GM18507 (cell line): ENCODE results near the gene SUPT5H.

Experiments
- DNase-seq: peaks from one replicate; pipeline ENCODE4 v3.0.0; 2011; ENCODE audit warnings: low read depth; ENCODE audit not compliant: insufficient read length; ENCODE audit errors: extremely low spot score
- FAIRE-seq: peaks from 2 replicates; lab custom pipeline; 2011; peaks lifted over from hg19 to GRCh38; lab: Jason Lieb, UNC

Gene SUPT5H

GRCh38 chr19:39445196-39446111 is at the start of gene SUPT5H:
Gene SUPT5H (plus strand): TSS chr19:39445582. CDS start chr19:39445891, 309 bp downstream.
- peak; percentile 96 for FAIRE-seq
- peak; percentile 98 for DNase-seq

DNA sequence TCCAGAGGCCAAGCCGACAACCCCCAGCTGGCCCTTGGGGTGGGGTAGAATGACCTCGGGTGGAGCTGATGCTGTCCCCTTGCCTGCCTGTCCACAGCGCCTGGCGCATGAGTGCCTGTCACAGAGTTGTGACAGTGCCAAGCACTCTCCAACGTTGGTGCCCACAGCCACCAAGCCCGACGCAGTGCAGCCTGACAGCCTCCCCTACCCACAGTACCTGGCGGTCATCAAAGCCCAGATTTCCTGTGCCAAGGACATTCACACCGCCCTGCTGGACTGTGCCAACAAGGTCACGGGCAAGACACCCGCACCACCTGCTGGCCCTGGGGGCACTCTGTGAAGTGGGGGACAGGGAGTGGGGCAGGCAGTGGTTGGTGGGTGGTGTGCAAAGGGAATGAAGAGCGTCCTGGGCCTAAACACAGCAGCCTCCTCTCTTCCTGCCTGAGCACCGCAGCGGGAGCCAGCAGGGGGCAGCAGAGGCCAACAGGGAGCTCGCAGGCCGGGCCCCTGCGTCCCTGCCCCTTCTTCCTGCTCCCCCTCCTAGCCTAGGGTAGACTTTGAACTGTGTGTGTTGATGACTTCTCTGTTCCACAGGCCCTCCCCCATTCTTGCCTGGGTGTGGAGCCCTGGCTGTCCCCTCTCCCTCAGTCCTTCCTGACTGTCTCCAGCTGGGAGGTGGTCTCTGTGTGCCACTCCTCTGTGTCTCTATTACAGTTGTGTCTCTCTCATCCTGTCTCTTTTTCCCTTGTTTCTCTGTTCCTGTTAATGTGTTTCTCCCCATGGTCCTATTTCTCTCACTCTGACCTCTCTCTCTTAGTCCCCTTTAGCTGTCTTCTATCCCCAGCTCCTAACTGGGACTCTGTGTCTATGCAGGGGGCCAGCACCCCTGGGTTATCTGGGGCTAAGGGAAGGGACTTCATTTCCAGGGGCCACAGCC is 47.8 kb upstream of the SUPT5H start:
- FAIRE-seq (peak; percentile 86), DNase-seq (peak; percentile 74)

DNA sequence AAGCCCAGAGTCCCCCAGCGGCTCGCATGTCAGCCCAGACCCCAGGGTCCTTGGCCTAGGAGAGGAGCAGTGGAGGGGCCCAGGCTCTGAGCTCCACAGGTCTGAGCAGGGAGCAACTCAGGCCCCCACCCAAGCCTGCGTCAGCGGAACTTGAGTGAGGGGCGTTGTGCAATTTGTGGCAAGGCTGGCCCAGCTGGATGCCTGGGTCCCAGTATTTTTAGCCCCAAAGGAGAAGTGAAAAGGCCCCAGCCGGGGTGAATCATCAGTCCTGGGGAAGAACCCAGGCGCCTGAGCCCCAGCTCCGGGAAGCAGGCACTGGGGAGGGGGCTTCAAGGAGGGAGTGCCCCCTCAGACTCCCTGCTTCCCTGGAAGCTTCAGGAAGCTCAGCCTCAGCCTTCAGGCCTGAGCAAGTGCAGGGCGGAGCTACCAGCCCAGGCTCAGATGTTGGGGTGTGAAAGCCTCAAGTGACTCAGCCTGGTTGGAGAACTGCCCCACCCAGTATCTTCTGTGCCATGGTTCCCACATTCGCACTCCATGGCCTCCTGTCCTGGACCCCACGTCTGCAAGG is 47.0 kb upstream of the SUPT5H start:
- no peak for DNase-seq
- FAIRE-seq: peak; percentile 52

- no peak for FAIRE-seq
- no peak for DNase-seq
Measured at GRCh38 chr19:39399668-39400050, 45.7 kb upstream of the SUPT5H start.

GRCh38 chr19:39400061-39400460 is 45.3 kb upstream of the SUPT5H start:
- FAIRE-seq: no peak
- no peak for DNase-seq

DNA sequence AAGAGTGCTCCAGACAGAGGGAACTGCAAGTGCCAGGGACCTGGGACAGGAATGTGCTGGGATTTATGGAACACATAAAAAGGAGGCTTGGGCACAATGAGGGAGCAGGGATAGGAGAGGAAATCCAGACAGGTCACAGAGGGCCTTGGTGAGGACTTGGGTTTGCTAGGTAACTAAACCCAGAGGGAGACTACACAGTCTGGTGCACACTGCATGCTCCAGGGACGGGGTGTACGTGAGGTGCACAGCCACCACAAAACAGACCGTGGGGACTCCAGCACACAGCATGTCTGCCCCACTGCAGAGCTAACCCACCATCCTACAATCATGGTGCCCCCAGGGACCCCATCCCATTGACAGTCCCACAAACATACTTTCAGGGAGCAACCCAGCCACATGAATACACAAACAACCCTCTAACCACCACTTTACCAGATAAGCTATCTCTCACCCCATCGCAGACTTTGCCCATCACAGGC is 44.3 kb upstream of the SUPT5H start:
- no peak for DNase-seq
- FAIRE-seq: no peak

DNA sequence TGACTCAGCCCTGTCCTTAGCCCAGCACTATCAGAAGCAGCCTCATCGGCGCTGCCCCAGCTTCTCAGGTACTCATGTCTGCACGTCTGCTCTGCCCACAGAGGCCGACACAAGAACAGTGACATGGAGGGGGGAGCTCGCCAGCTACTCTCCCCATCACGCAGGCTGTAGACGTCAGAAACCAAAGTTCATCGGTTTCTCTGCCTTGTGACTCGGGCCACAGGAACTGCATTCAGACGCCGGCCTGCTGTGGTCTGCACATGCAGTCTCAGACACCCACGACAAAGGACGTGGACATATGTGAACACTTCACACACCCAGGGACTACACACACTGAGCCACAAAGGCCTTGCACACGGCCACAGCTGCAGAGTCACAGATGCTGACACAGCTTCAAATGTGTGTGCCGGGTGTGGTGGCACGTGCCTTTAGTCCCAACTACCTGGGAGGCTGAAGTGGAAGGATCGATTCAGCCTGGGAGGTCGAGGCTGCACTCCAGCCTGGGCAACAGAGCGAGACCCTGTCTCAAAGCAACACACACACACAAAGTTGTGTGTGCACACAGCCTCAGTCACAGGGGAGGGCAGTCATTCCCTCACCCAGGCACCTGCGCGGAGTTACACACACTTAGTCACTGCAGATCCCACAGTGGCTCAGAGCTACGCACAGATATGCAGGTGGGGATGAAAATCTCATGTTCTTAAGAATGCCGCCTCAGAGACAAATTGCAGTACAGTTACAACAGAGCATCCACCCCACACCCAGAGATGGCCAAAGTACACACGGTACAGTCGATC is 43.6 kb upstream of the SUPT5H start:
- FAIRE-seq: peak; percentile 89
- no peak for DNase-seq

- peak; percentile 84 for FAIRE-seq
- DNase-seq: peak; percentile 44
Measured at GRCh38 chr19:39402346-39403300, 42.8 kb upstream of the SUPT5H start.

DNA sequence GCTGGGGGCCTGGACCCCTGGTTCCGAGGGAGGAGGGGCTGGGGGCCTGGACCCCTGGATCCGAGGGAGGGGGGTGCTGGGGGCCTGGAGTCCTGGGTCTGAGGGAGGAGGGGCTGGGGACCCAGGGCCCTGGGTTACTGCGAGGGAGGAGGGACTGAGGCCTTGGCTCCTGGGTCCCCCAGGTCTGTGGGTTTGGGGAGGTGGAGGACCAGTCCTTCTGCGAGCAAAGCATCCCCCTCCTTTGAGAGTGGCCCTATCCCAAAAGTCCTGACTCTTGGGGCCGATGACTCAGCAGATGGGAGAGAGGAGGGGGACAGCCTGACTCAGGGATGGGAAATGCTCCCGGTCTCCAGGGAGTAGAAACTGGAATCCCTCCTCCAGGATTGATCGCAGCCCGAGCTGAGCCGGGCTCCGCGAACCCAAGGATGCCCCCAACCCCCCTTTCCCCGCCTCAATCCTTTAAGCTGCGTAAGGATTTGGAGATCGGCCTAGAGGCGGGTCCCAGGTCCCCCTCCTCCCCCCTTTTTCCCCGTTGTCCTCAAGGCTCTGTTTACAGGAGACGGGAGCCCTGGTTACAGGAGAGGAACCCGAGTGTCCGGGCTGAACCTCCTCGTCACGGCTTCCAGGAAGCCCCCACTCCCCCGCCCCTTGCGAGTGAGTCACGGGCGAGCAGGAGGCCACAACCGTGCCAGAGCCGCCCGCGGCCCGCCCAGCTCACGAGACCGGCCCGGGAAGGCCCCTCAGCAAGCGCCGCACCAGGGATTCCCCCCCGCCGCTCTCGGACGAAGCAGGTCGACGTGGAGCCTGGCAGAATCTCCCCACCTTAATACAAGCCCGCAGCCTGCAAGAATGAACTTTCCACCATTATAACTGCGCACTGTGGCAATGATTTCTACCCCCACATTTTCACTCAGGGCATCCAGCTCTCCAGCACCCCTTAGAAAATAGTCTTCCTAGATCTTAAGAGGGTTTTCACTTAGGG is 41.8 kb upstream of the SUPT5H start:
- DNase-seq (no peak), FAIRE-seq (peak; percentile 69)

- FAIRE-seq: no peak
Measured at GRCh38 chr19:39405261-39405957, 40.0 kb upstream of the SUPT5H start.

DNA sequence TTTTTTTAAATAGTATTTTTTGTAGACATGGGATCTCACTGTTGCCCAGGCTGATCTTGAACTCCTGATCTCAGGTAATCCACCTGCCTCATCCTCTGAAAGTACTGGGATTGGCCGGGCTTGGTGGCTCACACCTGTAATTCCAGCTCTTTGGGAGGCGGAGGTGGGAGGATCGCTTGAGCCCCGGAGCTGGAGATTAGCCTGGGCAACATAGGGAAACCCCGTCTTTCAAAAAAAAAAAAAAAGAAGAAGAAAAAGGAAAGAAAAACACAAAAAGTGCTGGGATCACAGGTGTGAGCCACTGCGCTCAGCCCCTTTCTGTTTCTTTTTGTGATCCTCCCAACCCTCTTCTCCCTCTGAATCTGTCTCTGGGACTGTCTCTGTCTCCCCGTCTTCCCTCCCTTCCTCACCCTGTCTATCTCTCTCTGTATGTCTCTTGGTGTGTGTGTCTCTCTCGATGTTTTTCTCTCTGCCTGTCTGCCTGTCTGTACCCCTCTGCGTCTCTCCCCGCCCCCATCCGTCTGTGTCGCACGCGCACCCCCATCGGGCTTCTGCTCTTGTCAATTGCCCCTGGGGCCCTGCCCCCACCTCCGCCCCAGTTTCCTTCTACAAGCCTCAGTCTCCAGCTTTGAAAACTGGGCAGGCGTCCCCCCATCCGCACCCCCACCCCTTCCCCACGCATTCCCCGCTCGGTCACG is 39.3 kb upstream of the SUPT5H start:
- DNase-seq: no peak
- FAIRE-seq: peak; percentile 77

More at GRCh38 chr19:39405261-39405957, 40.0 kb upstream of the SUPT5H start:
- no peak for DNase-seq

- no peak for DNase-seq
Measured at GRCh38 chr19:39406656-39407409, 38.5 kb upstream of the SUPT5H start, which contains the start of gene ZFP36. Gene ZFP36 (plus strand): TSS chr19:39406847. CDS start chr19:39406905, 58 bp downstream.

GRCh38 chr19:39407410-39407659 is 38.0 kb upstream of the SUPT5H start:
- DNase-seq: no peak
- no peak for FAIRE-seq

More at GRCh38 chr19:39406656-39407409, 38.5 kb upstream of the SUPT5H start, which contains the start of gene ZFP36:
- no peak for FAIRE-seq

DNA sequence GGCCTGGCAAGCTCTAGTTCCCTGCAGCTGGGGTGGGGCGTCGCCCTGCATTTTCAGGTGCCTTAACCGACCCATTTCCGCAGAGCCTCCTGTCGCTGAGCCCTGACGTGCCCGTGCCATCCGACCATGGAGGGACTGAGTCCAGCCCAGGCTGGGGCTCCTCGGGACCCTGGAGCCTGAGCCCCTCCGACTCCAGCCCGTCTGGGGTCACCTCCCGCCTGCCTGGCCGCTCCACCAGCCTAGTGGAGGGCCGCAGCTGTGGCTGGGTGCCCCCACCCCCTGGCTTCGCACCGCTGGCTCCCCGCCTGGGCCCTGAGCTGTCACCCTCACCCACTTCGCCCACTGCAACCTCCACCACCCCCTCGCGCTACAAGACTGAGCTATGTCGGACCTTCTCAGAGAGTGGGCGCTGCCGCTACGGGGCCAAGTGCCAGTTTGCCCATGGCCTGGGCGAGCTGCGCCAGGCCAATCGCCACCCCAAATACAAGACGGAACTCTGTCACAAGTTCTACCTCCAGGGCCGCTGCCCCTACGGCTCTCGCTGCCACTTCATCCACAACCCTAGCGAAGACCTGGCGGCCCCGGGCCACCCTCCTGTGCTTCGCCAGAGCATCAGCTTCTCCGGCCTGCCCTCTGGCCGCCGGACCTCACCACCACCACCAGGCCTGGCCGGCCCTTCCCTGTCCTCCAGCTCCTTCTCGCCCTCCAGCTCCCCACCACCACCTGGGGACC is 37.6 kb upstream of the SUPT5H start:
- FAIRE-seq: no peak

More for the DNA sequence above, 37.6 kb upstream of the SUPT5H start:
- DNase-seq: no peak
